HG02678 (cell line): ENCODE results near the gene DZIP1L.
A peak's percentile ranks its signal among the peaks of the same experiment; 100 is the strongest.

ENCODE experiments used
- ATAC-seq: cut with Tn5 transposase; IDR thresholded peaks from one replicate; pipeline ENCODE4 v1.9.1; 2021; ENCODE audit warnings: mild to moderate bottlenecking, moderate library complexity; ENCODE audit not compliant: unreplicated experiment

DZIP1L gene

DNA sequence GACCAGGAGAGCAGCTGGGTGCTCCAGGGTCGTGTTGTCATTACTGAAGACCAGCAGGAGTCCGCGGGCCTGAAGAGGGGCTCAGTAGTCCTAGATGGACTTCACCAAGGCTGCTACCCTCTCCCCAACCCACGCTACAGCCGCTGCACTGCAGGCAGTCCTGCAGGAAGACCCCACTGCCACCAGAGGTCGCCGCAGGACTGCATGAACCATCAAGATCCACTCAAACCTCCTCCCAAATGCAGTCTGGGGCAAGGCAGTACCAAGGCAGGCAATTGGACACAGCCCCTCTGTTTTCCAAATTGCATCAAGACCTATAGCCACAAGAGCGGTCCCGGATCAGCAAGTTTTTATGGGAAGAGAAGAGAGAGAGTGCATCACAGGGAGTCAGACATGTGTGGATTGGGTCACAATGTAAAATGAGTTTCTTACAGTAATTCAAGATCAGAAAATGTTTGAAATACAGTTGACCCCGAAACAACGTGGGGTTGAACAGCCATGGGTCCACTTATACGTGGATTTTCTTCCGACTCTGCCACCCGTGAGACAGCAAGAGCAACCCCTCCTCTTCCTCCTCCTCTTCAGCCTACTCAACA lies 46.7 kb downstream of the DZIP1L start:
- ATAC-seq, result peak; percentile 74

DNA sequence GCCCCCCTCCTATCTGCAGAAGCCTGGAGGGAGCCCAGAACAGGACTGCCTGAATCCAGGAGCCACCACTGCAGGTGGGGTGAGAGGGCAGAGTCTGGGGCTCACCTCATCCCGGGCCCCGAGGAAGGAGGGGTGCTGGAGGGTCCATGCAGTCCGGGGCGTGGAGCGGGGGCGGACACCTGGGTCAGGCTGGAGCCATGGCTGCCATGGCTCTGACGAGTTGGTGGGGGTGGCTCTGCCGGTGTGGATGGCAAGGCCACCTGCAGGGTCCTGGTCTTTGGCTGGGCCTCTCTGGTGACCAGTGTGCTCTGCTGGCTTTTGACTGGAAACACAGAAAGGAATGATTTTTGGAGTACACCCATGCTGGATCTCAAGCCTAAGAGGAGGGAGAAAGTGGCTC lies 47.4 kb downstream of the DZIP1L start:
- no peak for ATAC-seq

DNA sequence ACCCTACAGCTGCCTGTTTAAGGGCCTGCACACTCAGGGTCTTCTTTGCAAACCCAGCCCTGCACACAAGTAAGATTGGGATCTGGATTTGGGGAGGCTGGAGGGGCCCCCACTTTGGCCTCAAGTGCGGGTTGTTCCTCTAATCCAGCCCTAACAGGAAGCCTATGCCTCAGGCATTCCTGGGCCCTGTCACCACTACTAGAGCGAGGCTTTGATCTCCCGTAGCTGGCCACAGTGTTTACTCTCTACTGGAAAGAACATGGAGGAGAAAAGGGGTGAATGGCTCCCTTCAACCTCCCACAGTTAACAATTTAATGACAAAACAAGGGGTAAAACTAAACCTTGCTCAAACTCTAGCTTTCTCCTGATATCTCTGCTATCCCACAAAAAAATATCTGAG lies 48.4 kb downstream of the DZIP1L start:
- ATAC-seq, result no peak

DNA sequence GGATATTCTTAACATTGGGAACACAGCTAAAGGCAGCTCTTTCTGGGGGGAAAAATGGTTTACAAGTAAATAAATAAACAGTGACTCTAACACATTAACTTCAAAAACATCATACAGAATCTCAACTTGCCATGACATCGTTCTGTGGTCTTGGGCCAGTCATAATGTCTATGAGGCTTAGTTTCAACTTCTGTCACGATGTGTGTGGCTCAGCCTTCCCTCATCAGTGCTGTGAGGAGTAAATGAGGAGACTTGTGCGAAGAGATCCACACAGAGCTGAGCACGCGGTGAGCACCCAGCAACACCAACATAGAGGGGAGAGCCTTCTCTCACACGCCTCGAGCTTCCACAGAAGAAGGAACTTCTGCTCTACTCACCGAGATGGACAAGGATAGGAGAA lies 49.0 kb downstream of the DZIP1L start:
- peak; percentile 77 for ATAC-seq

DNA sequence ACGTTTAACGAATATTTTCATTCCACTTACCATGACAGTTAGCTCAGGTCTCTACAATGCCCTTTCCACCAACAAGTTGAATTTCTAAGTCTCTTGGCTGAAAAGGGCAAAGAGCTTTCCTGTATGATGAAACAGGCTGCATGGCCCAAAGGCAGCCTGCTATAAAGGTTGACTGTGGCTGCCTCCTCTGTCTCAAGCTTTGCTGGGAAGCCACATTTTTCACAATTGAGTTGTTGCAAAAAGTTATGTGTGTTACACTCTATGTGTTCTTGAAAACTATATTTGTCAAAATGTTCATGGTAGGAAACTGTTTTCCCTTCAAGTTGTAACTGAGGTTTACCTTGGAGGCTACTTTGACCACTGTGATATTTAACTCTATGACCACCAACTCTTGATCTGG lies 49.5 kb downstream of the DZIP1L start:
- ATAC-seq, result peak; percentile 5

DNA sequence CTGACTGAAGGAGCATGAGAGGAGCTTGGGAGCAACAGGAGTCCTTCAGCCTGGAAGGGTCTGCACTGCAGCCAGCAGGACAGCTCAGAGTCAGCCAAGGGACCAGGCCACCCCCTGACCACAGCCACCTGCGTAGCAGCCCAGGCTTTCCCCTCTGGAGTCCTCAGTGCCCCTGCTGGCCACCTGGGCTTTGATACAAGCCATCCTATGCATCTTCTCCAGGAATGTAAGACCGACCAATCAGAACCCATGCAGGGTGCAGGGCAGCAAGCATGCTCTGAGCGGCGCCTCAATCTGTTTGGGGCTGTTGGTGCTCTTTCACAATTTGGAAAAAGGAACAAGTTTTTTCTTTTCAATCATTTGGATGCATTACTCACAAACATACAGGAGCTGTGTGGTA lies 52.0 kb downstream of the DZIP1L start:
- no peak for ATAC-seq

DNA sequence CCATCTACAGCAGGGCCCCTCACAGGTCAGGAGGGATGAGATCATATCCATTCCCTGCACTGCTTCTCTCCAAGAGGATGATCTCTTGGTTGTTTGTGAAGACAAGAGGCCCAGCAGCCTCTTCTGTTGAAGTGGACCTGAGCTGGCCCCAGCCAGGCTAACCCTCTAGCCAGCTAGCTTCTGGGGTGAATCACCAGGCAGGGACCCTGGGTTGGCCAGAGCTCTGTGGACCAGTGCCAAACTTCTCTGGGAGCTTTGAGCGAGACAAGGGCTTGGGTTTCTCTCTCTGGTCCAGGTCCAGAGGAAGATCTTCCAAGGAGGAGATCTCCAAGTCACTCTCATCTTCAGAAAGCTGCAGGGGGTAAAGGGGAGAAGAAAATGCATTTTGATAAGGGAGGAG lies 52.8 kb downstream of the DZIP1L start:
- ATAC-seq, result no peak

DNA sequence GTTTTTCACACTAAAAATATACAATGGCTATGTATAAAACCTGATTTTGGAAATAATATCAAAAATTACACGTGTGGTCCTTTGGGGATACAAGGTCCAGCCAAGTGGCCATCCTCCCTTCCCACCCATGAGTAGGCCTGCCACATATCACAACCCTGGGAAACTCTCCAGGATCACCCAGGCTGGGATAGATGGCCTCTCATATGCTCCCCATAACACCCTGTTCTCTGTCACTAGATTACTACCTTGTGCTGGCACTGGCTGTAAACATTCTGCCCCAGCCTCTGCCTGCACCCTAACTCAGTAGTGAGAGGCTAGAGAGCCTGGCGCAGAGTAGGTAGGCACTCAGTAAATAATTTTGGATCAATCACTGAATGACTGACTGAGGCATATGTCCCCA lies 53.4 kb downstream of the DZIP1L start:
- no peak for ATAC-seq

DNA sequence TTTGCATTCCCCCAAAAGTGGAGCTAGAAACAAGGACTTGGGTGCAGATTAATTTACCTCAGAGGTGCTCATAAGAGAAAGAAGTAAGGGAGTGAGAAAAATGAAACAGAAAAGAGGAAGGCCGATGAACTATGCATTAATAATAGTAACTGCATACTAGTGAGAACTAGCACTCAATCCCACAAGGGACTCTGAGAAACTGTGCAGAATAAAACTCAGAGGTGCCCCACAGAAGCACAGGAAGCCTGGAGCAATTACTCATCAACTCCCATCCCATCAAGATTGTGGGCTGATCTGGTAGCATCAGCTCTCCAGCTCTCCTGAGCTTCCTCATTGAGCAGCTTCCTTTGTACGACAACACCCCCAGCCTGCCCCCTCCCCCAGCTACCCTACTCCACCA lies 54.6 kb downstream of the DZIP1L start:
- ATAC-seq, result no peak

DNA sequence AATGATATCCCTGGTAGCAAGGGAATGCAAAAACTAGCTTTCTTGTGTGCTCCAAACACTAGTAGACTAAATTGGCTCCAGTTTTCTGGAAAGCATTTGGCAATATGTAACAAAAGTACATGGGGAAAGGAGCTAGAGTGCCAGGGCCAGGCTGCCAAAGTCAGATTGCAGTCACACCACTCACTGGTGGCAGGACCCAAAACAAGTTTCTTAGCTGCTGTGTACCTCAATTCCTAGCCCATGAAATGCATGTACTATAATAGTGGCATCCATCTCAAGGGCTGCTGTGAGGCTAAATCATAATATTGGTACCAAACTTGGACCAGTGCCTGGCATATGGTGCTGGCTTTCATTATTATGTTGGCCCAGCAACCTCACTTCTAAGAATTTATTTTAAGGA lies 56.1 kb downstream of the DZIP1L start:
- ATAC-seq, result no peak

DNA sequence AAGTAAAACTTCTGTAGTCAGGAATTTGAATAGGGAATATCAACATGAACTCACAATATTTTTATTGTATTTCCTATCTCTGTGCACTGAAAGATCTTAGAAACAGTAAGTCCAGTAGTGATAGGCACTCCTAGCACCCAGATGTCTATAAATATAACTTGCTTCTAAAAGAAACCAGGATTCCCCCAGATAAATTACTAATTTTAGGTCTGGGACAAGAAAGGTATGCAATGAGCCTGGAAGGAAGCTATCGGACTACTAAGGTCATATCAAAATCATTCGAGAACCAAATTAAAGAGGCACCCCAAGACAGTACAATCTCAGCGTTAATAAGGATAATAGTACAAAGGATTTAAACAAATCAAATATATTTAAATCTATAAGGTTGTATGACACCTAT lies 58.0 kb downstream of the DZIP1L start:
- no peak for ATAC-seq

DNA sequence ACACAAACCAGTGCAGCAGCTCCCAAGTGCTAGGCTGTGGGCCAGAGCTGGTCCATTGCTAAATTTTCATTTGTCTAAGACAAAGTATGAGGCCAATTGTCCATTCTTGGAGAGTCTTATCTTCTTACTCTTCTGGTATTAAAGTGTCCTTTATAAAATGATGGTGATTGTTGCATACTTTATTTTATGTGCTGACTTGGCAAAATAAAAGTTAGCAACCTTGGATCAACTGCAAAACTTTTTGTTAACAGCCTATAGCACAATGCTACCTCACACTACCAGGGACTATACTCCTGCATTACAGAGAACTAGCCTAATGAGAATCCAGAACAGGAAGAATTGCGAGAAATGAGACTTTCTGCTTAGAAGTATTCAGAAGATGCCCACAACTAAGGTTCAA lies 61.4 kb downstream of the DZIP1L start:
- ATAC-seq, result no peak

DNA sequence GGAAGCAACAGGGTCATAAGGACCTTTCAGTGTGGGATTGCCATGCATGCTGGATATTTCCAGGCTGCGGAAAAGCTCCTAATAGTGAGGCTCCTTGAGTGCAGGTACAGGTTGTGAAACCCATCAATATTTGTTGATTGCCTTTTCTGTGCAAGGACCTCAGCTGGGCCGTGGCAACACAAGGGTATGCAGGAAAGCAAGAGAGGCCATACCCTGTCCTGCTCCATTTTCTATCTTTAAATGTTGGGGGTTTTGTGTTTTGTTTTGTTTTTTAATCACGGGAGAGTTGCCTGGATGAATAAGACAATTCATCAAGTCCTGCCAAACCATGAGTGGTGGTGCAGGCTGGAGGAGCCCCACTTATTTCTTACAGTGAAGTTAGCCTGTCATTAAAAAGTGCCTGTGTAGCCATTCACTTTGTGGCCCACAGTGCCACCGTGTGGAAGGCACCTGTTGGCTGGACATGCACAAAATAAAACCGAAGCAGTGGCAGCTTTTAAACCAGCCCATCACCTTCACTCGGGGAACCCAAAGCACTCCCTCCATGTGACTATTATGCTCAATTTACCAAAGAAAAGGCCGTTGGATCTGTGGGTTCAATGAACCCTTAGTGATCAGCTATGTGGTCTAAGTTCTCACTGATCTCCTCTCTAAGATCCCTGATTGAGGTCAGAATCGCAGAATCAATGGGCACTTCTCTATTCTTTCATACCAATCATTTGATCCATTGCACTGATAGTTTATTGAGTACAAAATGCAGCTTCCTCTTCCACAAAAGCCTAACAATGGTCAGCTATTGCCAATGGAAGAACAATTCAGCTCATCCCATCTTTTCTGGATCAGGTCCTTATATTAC lies 63.2 kb downstream of the DZIP1L start:
- peak; percentile 78 for ATAC-seq

DNA sequence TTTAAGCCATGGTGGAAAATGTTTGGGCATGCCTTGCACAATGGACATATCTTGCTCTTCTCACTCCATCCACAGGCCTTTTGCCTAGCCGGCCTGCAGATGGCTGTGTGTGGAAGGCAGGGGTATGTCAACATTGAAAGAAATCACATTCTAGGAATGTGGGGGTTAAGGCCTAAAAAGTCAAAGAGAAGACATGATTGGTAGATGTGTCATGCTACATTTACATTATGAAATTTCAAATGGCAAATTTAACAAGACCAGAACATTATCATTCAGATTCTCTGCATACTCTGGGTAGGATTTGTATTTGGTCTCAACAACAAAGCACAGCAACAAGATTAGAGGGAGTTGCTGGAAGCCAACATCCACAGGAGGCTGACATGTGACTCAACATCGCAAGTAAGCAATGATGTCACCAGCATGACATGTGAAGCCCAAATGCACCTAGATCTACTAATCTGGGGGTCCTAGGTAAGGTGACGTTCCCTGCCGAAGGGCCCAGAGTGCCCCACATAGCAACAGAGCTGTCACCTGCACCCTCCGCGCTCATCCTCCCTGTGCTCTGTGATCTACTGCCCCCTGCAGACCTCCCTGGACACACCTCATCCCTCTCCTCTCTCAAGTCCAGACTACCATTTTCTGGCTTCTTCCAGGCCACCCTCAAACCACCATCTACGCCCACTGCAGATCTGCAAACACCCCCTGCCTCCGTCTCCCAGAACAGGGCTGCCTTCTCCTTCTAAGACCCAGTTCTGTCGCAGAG lies 66.1 kb downstream of the DZIP1L start:
- no peak for ATAC-seq

DNA sequence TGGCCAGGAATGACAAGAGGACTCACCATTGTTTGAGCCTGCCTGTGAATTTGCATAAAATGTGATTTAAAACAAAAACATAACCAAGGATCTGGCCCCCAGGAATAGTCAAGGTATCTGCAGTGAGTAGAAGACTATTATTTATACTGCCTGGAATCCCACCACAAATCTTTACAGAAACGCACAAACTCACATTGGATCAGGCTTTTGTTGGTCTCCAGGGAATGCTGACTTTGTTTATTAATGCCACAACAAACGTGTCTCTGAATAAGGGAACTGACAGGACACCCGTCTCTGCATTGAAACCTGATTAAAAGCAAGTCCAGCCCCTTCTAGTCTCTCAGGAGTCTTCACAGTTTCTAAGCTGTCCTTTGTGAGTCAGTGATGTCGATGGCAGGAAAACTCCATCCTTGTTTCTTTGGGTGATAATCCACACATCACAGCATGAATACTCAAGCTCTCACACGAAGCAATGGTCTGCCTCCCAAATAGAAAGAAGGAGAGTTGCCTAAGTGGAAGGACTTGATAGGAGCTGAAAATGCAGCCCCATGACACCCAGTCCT lies 67.7 kb downstream of the DZIP1L start:
- no peak for ATAC-seq

DNA sequence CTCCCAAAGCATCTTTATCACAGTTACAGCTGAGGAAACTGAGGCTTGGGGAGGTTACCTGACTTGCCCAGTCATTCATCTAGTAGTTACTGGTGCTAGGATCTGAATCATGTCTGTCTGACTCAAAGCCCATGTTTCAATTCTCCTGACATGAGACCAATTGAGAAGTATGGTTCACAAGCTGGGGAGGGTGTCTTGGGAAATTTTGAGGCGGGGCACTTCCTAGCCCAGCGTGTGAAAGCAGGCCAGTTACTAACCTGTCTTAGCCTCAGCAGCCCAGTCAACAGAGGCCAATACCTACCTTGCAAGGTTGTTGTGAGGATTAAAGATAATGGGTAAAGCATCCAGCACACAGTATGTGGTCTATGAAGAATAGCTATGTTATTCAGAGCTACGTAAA lies 68.5 kb downstream of the DZIP1L start:
- ATAC-seq, result peak; percentile 47

DNA sequence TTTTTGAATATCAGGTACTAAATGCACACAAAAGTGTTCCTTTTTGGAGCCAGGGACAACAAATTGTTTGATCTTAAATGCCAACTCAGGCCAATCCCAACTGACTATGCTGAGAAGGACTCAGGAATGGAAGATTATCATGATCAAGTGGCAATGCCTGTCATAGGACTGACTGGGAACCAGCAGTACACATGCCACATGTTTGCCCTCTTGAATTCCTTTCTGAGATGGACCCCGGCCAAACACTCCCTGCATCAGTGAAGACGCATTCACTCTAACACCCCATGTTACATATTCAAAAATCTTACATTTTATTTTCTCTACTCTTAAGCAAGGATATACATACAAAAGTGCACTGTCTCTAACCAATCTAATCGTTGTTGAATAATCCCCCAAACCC lies 69.3 kb downstream of the DZIP1L start:
- ATAC-seq, result no peak

DNA sequence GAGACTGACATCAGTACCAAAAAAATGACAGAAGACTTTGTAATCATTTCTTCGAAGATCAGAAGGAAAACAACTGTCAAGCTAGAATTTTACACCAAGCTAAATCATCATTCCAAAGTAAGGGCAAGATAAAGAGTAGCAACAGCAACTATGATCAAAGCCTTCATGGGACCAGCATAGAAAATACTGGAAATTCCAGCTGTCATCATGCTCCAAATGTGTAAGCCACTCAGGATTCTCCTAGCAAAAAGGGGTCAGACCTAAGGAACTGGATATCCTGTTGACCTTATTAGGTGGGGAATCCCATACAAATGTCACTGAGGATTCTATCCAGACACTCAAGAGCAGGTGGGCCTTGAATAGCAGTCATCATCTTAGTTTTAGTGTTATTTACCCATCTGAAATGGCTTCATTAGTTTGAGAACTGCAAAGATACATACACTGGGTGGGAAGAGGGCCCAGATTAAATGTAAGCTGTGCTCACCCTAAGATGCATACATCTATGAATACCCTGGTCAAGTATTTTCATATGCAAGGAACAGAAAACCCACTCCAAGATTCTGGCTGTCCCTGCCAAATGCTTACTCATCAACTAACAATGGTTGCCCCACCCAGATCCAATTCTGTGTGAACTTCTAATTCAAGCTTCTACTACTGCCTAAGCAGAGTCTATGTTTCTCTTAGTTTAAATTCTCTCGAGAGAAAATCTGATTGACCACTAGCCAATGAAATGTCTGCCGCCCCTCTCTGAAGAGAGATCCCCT lies 72.0 kb downstream of the DZIP1L start:
- no peak for ATAC-seq

DNA sequence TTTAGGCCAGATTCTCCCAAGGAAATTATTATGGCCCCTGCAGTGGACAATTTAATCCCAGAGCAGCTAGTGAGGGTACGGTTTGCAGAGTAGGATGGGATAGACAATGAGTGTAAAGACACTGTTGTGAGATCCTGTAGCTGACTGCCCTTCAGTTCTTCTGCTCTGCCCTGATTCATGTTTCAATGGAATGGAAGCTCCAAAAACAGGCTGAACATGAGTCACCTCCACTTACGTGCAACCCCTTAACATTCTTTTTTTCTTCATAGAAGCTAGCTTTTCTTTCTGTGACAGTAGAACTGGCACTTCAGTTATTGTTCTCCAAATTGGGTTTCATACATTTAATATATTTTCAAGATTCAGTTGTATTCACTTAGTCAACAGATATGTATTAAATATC lies 73.4 kb downstream of the DZIP1L start:
- ATAC-seq, result no peak

DNA sequence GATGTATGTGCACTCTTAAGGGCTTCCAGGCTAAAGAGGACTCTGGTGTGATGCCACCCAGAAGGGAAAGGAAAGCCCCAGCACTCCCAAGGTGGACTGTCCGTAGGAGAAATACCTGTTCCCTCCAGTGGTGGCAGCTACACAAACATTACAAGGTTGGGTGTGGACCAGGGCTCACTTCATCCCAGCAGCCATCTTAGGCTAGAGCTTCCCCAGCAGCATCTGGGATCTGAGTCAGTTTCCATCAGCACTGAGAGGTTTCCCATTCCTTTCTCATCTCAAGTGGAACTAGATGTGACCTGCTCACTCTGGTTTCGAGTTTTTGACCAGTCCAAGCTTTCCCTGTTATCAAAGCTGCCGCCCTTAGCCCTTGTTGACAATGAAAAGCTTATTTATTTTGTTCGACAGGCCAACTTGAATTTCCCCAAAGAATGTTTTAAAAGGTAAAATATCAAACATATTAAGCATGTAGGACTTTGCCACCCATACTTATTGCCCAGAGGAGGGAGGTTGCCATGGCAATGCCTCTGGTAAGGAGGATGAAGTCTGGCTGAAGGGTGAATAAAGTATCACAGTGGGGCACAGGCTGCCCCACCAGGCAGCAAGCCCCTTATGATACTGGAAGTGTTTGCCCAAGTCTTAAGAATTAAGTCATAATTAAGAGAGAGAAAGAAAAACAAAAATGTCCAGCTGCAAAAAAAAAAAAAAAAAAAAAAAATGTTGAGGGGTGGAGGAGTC lies 76.5 kb downstream of the DZIP1L start:
- no peak for ATAC-seq
